MV-4-11 (cell line): ENCODE data around the gene HOXB3.

Experiments
- DNase-seq: peaks from one replicate; lab custom pipeline; 2025; lab: John Stamatoyannopoulos, UW

The HOXB3 gene

GRCh38 chr17:48500435-48501426, 89.3 kb downstream of the HOXB3 start:
- DNase-seq = no peak

DNA sequence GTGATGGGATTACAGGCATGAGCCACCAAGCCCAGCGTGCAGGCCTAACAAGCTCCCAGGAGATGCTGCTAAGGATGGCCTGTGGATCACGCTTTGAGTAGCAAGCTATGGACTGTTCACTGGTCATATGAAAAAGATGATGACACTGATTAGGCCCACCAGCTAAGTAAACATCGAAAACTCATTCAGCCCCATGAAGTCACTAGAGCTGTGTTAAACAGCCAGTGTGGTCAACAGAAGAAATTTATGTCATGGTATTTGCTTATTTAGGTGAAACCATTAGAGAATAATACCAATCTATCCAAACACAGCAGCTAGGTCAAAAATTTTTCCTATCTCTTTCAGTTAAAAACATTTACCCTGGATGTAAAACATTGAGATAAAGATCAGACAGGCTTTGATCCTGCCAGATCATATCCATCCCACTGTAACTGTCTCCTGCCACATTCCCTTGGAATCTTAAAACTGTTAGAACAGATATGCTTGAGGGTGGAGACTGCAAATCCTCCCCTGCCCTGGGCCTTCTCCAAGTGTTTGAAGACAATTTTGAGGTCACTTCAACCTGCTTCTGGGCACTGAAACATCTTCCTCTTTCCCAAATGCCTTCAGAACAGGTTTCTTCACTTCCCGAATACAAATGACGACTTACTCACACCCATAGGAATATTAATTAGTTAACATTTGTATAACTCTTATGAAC, 90.2 kb downstream of the HOXB3 start:
- DNase-seq = no peak

DNA sequence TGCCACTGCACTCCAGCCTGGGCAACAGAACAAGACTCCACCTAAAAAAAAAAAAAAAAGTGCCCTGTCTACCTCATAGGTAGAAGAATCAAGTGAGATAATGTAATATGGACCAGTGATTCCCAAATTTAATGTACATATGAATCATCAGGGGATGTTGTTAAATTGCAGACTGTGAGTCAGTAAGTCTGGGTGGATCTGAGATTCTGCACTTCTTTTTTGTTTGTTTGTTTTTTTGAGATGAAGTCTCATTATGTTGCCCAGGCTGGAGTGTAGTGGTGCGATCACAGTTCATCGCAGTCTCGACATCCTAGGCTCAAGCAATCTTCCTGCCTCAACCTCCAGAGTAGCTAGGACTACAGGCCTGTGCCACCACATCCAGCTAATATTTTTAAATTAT, 90.8 kb downstream of the HOXB3 start:
- DNase-seq = no peak
